Measurements from ENCODE around the gene SENP7.

DNA sequence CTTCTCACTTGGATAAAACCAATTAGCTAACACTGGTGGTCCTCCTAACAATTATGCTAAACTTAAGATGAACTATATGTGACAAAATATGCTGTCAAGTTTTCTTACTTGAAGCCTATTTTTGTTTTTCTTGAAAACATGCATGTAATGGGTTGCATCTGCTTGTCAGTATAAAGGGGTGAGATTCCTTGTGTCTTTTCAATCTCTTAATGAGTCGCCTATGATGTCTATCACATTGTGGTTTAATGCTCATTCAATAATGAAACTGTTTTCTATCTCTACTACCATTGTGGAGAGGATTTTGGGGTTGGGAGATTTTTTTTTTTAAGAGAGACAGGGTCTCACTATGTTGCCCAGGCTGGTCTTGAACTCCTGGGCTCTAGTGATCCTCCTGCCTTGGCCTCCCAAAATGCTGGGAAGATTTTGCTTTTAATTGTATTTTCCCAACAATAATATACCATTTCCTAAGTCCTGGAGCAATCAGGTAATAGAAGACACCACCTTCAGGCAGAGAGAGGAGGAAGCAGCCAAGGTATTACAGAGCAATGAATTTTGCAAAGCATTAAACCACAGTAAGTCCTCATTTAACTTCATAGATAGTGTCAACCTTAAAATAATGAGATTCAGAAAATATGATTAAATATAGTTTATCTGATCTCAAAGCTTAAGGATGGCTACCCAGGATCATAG, 31.3 kb upstream of the SENP7 start:
- TF ChIP-seq SPI1 (IDR thresholded peaks at IDR 0.05; ENCODE audit: low read depth, low read length) (no peak), POLR2A (IDR thresholded peaks at IDR 0.05; ENCODE audit: low read depth, low read length) (no peak), POLR2AphosphoS5 (IDR thresholded peaks at IDR 0.05; ENCODE audit: low read depth, low read length) (no peak), TAF1 (IDR thresholded peaks at IDR 0.05; ENCODE audit: low read depth, low read length) (no peak)
